Measurements from ENCODE around the gene SLIT2.

DNA sequence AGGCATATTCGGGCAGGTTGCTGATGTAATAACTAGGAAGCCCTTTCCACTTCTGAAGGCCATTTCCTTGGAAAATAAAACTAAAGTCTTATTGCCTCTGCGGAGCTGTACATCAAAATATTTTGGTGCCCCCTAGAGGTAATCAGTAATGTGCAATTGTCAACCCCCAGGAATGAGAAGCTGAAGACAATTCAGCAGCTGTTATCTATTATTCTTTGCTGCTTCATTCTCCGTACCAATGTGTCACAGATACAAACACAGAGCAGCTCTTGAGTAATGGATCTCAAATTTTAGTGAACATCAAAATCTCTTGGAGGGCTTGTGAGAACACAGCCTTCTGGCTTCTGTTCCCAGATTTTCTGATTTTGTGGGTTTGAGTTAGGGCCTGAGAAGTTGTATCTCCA is 3.5 kb upstream of the SLIT2 start:
- TF ChIP-seq ZNF274 (IDR thresholded peaks at IDR 0.05; ENCODE audit: low read depth, low read length) (no peak), YY1 (IDR thresholded peaks at IDR 0.05; ENCODE audit: insufficient read depth, insufficient read length) (no peak)
